Ascending aorta (tissue), 2 donors: ENCODE data around the gene METTL15. TPM values are rescaled to one million over a fixed set of nuclear protein-coding genes. Genes with fewer than 3 reads are reported as not detected.

ENCODE experiments used
- DNase-seq, 2 donors: peaks; one replicate each; pipeline ENCODE4 v3.0.0-alpha.2; 2019; ENCODE audit warnings: low spot score in 2 of 2
- H3K27ac ChIP-seq, 2 donors: fragments of 200-600 bp; sonication (generic); one replicate each; pipeline ENCODE4 v1.5.1; 2016 to 2017; ENCODE audit warnings: mild to moderate bottlenecking in 1 of 2
- H3K27me3 ChIP-seq: fragments of 200-600 bp; sonication (generic); one replicate; pipeline ENCODE4 v1.5.1; 2017
- H3K36me3 ChIP-seq, 2 donors: fragments of 200-600 bp; sonication (generic); one replicate each; pipeline ENCODE4 v1.5.1; 2016
- H3K4me1 ChIP-seq, 2 donors: fragments of 200-600 bp; sonication (generic); one replicate each; pipeline ENCODE4 v1.5.1; 2016 to 2017; ENCODE audit warnings: mild to moderate bottlenecking in 1 of 2
- H3K4me3 ChIP-seq, 2 donors: fragments of 200-600 bp; sonication (generic); one replicate each; pipeline ENCODE4 v1.5.1; 2016 to 2017; ENCODE audit warnings: mild to moderate bottlenecking in 1 of 2
- H3K9me3 ChIP-seq, 2 donors: fragments of 200-600 bp; sonication (generic); one replicate each; pipeline ENCODE4 v1.5.1; 2016
- intact Hi-C: fragments of 100-400 bp; cut with DNase I; formaldehyde crosslinking; loops from one replicate; pipeline ENCODE4 v1.15.1; 2023
- total RNA-seq: library from RNA; depleted of rRNA; stranded (reverse); fragments of >200 nt; gene quantifications from one replicate; pipeline ENCODE4 v1.1.0, GENCODE V29; 2016
- TF ChIP-seq, protein P1 (sequence below), 3 experiments: fragments of 200-600 bp in 2 of 3; fragments of 450-650 bp in 1 of 3; sonication (generic) in 2 of 3; IDR thresholded peaks; one replicate each; pipeline ENCODE4 v1.5.1; 2016 to 2019; ENCODE audit warnings: antibody characterized with exemption in 3 of 3, mild to moderate bottlenecking in 1 of 3, moderate library complexity in 1 of 3

The METTL15 gene
- total RNA-seq, 1 donor from 2014 or later = 0.32 TPM

DNA sequence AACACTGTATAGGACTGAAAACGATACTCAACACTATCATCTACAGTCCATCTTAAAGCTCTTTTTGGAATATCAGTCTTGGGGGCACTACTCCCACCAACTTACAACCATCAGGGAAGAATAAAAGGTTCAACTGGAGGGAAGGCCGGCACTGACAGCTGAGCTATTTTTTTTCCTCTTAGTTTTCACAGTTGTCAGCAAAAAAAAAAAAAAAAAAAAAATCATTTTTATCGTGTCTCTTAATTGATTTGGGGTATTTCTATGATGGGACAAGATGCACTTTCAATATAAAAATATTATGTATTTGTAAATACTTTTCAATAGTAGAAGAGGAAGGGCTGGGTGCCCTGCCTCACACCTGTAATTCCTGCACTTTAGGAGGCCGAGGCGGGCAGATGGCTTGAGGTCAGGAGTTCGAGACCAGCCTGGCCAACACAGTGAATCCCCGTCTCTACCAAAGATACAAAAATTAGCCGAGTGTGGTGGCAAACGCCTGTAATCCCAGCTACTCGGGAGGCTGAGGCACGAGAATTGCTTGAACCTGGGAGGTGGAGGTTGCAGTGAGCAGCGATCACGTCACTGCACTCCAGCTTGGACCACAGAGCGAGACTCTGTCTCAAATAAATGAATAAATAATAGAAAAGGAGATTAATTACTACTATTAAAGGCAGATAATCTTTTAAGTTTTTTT lies 1.7 kb upstream of the METTL15 start:
- intact Hi-C loops = loop anchor here (5.0 kb wide), 2 partner anchors 409 to 1154 kb away; no protein-coding TSS in a partner anchor
- no peak overlapping the region for H3K27ac ChIP-seq
- TF ChIP-seq, protein P1, sequence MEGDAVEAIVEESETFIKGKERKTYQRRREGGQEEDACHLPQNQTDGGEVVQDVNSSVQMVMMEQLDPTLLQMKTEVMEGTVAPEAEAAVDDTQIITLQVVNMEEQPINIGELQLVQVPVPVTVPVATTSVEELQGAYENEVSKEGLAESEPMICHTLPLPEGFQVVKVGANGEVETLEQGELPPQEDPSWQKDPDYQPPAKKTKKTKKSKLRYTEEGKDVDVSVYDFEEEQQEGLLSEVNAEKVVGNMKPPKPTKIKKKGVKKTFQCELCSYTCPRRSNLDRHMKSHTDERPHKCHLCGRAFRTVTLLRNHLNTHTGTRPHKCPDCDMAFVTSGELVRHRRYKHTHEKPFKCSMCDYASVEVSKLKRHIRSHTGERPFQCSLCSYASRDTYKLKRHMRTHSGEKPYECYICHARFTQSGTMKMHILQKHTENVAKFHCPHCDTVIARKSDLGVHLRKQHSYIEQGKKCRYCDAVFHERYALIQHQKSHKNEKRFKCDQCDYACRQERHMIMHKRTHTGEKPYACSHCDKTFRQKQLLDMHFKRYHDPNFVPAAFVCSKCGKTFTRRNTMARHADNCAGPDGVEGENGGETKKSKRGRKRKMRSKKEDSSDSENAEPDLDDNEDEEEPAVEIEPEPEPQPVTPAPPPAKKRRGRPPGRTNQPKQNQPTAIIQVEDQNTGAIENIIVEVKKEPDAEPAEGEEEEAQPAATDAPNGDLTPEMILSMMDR (IDR thresholded peaks at IDR 0.05) = no peak
- DNase-seq = no peak
- no peak overlapping the region for H3K4me3 ChIP-seq
- peaks cover 4 to 15% of the 10 kb centered on the region in 2 donors for H3K4me1 ChIP-seq
- H3K9me3 ChIP-seq = no peaks in the 10 kb centered on the region
- no peaks in the 10 kb centered on the region for H3K36me3 ChIP-seq
- H3K27me3 ChIP-seq = no peaks in the 10 kb centered on the region

DNA sequence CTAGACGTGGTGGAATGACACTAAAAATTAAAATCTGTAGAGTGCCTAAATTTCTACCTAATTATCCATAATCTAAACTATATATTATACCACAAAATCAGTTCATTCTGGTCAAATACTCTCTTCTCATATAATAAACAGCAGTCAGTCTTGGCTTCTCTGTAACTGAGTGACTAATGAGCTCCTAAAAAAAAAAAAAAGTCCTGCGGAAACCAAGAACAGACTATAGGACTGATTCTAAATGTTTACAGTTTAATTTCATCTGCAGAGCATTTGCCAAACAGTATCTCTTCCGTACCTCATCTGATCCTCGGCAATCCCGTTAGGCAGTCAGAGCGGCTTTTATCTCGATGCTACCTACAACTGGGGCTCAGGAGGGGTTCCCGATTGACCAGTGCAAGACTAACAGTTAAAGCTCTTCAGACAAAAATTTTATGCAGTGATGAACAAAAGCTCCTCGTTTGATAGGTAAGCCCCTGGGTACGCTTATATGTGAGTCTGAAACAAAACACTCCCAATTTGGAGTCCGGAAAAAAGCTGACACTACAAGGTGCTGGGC lies 918 bp upstream of the METTL15 start:
- Histone ChIP-seq H3K9me3 (no peaks in the 10 kb centered on the region), H3K4me3 (peak overlapping the region; percentile 74 to 76), H3K27ac (peak overlapping the region in 1 of 2 donors; percentile 87), H3K4me1 (peaks cover 4 to 15% of the 10 kb centered on the region in 2 donors), H3K36me3 (no peaks in the 10 kb centered on the region), H3K27me3 (no peaks in the 10 kb centered on the region)
- TF ChIP-seq, protein P1 (IDR thresholded peaks at IDR 0.05) = no peak
- intact Hi-C loops = loop anchor here (5.0 kb wide), 2 partner anchors 410 to 1155 kb away; no protein-coding TSS in a partner anchor
- DNase-seq = no peak

- Histone ChIP-seq H3K27me3 (no peaks in the 10 kb centered on the region), H3K4me1 (peaks cover 4 to 15% of the 10 kb centered on the region in 2 donors), H3K36me3 (peaks cover 0 to 4% of the 10 kb centered on the region in 2 donors), H3K27ac (peak overlapping the region; percentile 87 to 88), H3K4me3 (peak overlapping the region; percentile 74 to 76), H3K9me3 (no peaks in the 10 kb centered on the region)
- intact Hi-C loops = loop anchor here (1.0 to 5.0 kb wide), 4 partner anchors 412 to 1157 kb away; partner anchors contain the start of gene LIN7C
- TF ChIP-seq, protein P1 (IDR thresholded peaks at IDR 0.05) = no peak
- no peak for DNase-seq
These were observed 770 bp downstream of the METTL15 start for GRCh38 chr11:28108958-28109357.

GRCh38 chr11:28110108-28110820 lies 2.1 kb downstream of the METTL15 start:
- DNase-seq = peak in 1 of 2 donors; percentile 83
- Histone ChIP-seq H3K4me3 (peak overlapping the region; percentile 73 to 74), H3K27me3 (no peaks in the 10 kb centered on the region), H3K27ac (peak overlapping the region; percentile 86 to 88), H3K4me1 (peaks cover 4 to 15% of the 10 kb centered on the region in 2 donors), H3K36me3 (peaks cover 6 to 7% of the 10 kb centered on the region in 2 donors), H3K9me3 (no peaks in the 10 kb centered on the region)
- TF ChIP-seq, protein P1 (IDR thresholded peaks at IDR 0.05) = no peak
- intact Hi-C loops = no loop called here

GRCh38 chr11:28110821-28111200 lies 2.6 kb downstream of the METTL15 start:
- Histone ChIP-seq H3K4me3 (peak overlapping the region; percentile 73 to 74), H3K4me1 (peaks cover 4 to 15% of the 10 kb centered on the region in 2 donors), H3K9me3 (no peaks in the 10 kb centered on the region), H3K36me3 (peaks cover 6 to 7% of the 10 kb centered on the region in 2 donors), H3K27ac (peak overlapping the region; percentile 86 to 88), H3K27me3 (no peaks in the 10 kb centered on the region)
- no peak for DNase-seq
- TF ChIP-seq, protein P1 (IDR thresholded peaks at IDR 0.05) = no peak
- intact Hi-C loops = no loop called here
